ENCODE data around the gene PLEKHG3.

PLEKHG3 gene

GRCh38 chr14:64727551-64728071 is 23.4 kb downstream of the PLEKHG3 start:
- DNase-seq (ENCODE audit: low spot score) = no peak

- DNase-seq (ENCODE audit: low spot score) = no peak
Observed at GRCh38 chr14:64728106-64728505, 23.9 kb downstream of the PLEKHG3 start.

- no peak for DNase-seq (ENCODE audit: low spot score)
Observed at GRCh38 chr14:64728856-64729255, 24.6 kb downstream of the PLEKHG3 start.

- DNase-seq (ENCODE audit: low spot score) = no peak
Observed at GRCh38 chr14:64729386-64730060, 25.3 kb downstream of the PLEKHG3 start.

- no peak for DNase-seq (ENCODE audit: low spot score)
Observed at GRCh38 chr14:64730061-64730440, 25.8 kb downstream of the PLEKHG3 start.

GRCh38 chr14:64730681-64731080 is 26.5 kb downstream of the PLEKHG3 start:
- no peak for DNase-seq (ENCODE audit: low spot score)

- DNase-seq (ENCODE audit: low spot score) = no peak
Observed at GRCh38 chr14:64731141-64731581, 26.9 kb downstream of the PLEKHG3 start.

- DNase-seq (ENCODE audit: low spot score) = no peak
Observed at GRCh38 chr14:64732066-64732465, 27.8 kb downstream of the PLEKHG3 start.

- DNase-seq (ENCODE audit: low spot score) = no peak
Observed at GRCh38 chr14:64732536-64733120, 28.4 kb downstream of the PLEKHG3 start.

- no peak for DNase-seq (ENCODE audit: low spot score)
Observed at GRCh38 chr14:64733321-64733720, 29.1 kb downstream of the PLEKHG3 start.

GRCh38 chr14:64733899-64734298 is 29.7 kb downstream of the PLEKHG3 start:
- DNase-seq (ENCODE audit: low spot score) = no peak

- DNase-seq (ENCODE audit: low spot score) = no peak
Observed at GRCh38 chr14:64734990-64735389, 30.8 kb downstream of the PLEKHG3 start.

- no peak for DNase-seq (ENCODE audit: low spot score)
Observed at GRCh38 chr14:64736271-64737169, 32.3 kb downstream of the PLEKHG3 start.

- no peak for DNase-seq (ENCODE audit: low spot score)
Observed at GRCh38 chr14:64737391-64738280, 33.4 kb downstream of the PLEKHG3 start.

GRCh38 chr14:64738281-64738804 is 34.1 kb downstream of the PLEKHG3 start:
- no peak for DNase-seq (ENCODE audit: low spot score)

- no peak for DNase-seq (ENCODE audit: low spot score)
Observed at GRCh38 chr14:64741200-64741599, 37.0 kb downstream of the PLEKHG3 start.

GRCh38 chr14:64741961-64742360 is 37.7 kb downstream of the PLEKHG3 start:
- DNase-seq (ENCODE audit: low spot score) = no peak

- DNase-seq (ENCODE audit: low spot score) = no peak
Observed at GRCh38 chr14:64743061-64743460, 38.8 kb downstream of the PLEKHG3 start.

- no peak for DNase-seq (ENCODE audit: low spot score)
Observed at GRCh38 chr14:64745511-64746091, 41.4 kb downstream of the PLEKHG3 start.

GRCh38 chr14:64746298-64747250 is 42.4 kb downstream of the PLEKHG3 start:
- no peak for DNase-seq (ENCODE audit: low spot score)
